K562 (cell line): Measurements from ENCODE around the gene EMILIN3. TPM values are rescaled to one million over a fixed set of nuclear protein-coding genes. Genes with fewer than 3 reads are reported as not detected.

ENCODE experiments used
- ASH1L ChIP-seq: fragments of 450-650 bp; IDR thresholded peaks from 2 replicates; pipeline ENCODE4 v1.6.1; 2018; ENCODE audit warnings: borderline replicate concordance, mild to moderate bottlenecking, low read depth; ENCODE audit not compliant: partially characterized antibody
- JUN ChIP-seq, 2 experiments: sonication (generic) in 1 of 2; formaldehyde crosslinking in 1 of 2; IDR thresholded peaks; 2 replicates each; pipeline versions ENCODE4 v1.6.1 to v1.8.0; 2012 to 2022; ENCODE audit warnings: borderline replicate concordance in 2 of 2, mild to moderate bottlenecking in 2 of 2, improper control_type of control experiment in 1 of 2, low read depth in 1 of 2, low read length in 1 of 2, missing genetic modification reagents in 1 of 2
- MYBL2 ChIP-seq, 2 experiments: fragments of 450-650 bp in 1 of 2; sonication (generic) in 1 of 2; formaldehyde crosslinking in 1 of 2; IDR thresholded peaks; 2 replicates each; pipeline versions ENCODE4 v1.6.1 to v1.8.1; 2017 to 2022; ENCODE audit warnings: borderline replicate concordance in 1 of 2, inconsistent platforms in 1 of 2, low read depth in 1 of 2, mild to moderate bottlenecking in 1 of 2, missing genetic modification reagents in 1 of 2, moderate library complexity in 1 of 2
- MYC ChIP-seq, 2 experiments: fragments of 250-450 bp in 1 of 2; sonication (Bioruptor Pico) in 1 of 2; IDR thresholded peaks; 2 replicates each; pipeline versions ENCODE4 v1.5.1 to v1.6.1; 2012 to 2021; ENCODE audit warnings: low read depth in 2 of 2, borderline replicate concordance in 1 of 2, improper control_type of control experiment in 1 of 2, low read length in 1 of 2, mild to moderate bottlenecking in 1 of 2, moderate library complexity in 1 of 2
- NR1H2 ChIP-seq: sonication (generic); formaldehyde crosslinking; IDR thresholded peaks from 2 replicates; pipeline ENCODE4 v1.4.0; 2020; ENCODE audit warnings: mild to moderate bottlenecking, missing genetic modification reagents
- RBBP5 ChIP-seq: fragments of 200-600 bp; sonication (generic); IDR thresholded peaks from 2 replicates; pipeline ENCODE4 v1.6.1; 2012; ENCODE audit warnings: borderline replicate concordance, mild to moderate bottlenecking, low read length, control low read depth, inconsistent platforms; ENCODE audit not compliant: insufficient read depth, poor library complexity, severe bottlenecking
- SAFB ChIP-seq: fragments of 200-400 bp; formaldehyde crosslinking; IDR thresholded peaks from 2 replicates; pipeline ENCODE4 v1.6.1; 2017; ENCODE audit warnings: low read depth, low read length, borderline replicate concordance
- ZBTB7A ChIP-seq: IDR thresholded peaks from 2 replicates; pipeline ENCODE4 v1.6.1; 2011; ENCODE audit warnings: low read depth, mild to moderate bottlenecking, low read length, moderate library complexity, borderline replicate concordance; ENCODE audit not compliant: control insufficient read depth
- ZNF133 ChIP-seq: fragments of 250-450 bp; sonication (Bioruptor Pico); IDR thresholded peaks from 2 replicates; pipeline ENCODE4 v1.4.0; 2020; ENCODE audit warnings: mild to moderate bottlenecking
- ZNF699 ChIP-seq: fragments of 250-450 bp; sonication (Bioruptor Pico); IDR thresholded peaks from 2 replicates; pipeline ENCODE4 v1.8.0; 2021; ENCODE audit warnings: mild to moderate bottlenecking, moderate library complexity; ENCODE audit not compliant: insufficient replicate concordance
- ZNF75A ChIP-seq: fragments of 450-650 bp; formaldehyde crosslinking; IDR thresholded peaks from 2 replicates; pipeline ENCODE4 v1.4.0; 2020; ENCODE audit warnings: mild to moderate bottlenecking
- polyA plus RNA-seq, 8 experiments: library from polyadenylated mRNA; depleted of rRNA in 4 of 8; stranded (reverse) in 5 of 8; unstranded in 3 of 8; fragments of >200 nt; fragmentation: Nextera tagmentation in 2 of 8; fragmentation: Illumina TruSeq in 1 of 8; extraction: Ambion mirVana in 2 of 8; extraction: Trizol in 1 of 8; gene quantifications; 2 replicates each; pipeline versions ENCODE4 v1.2.1 to v1.2.3, GENCODE V29; 2011 to 2014; ENCODE audit warnings: inconsistent platforms in 1 of 8, missing spikeins in 1 of 8
- total RNA-seq, 7 experiments: library from RNA; depleted of rRNA in 6 of 7; stranded (reverse); fragments of >200 nt in 6 of 7; fragmentation: Illumina TruSeq in 2 of 7; extraction: Trizol in 2 of 7; gene quantifications; 2 replicates each; pipeline versions ENCODE4 v1.2.1 to v1.2.3, GENCODE V29; 2011 to 2021; ENCODE audit warnings: low replicate concordance in 1 of 7
- TF ChIP-seq, protein P1 (sequence below): sonication (generic); formaldehyde crosslinking; IDR thresholded peaks from 2 replicates; pipeline ENCODE4 v1.8.0; 2023; ENCODE audit warnings: missing genetic modification reagents, mild to moderate bottlenecking, borderline replicate concordance
- TF ChIP-seq, protein P2 (sequence below): IDR thresholded peaks from 3 replicates; pipeline ENCODE4 v1.6.1; 2011; ENCODE audit warnings: borderline replicate concordance, mild to moderate bottlenecking; ENCODE audit not compliant: insufficient read length, insufficient read depth
- TF ChIP-seq, protein P3 (sequence below): fragments of 250-450 bp; sonication (Bioruptor Pico); IDR thresholded peaks from 2 replicates; pipeline ENCODE4 v1.5.0; 2022; ENCODE audit warnings: mild to moderate bottlenecking

EMILIN3 gene
- total and polyA plus RNA-seq, 9 of the 15 experiments (the other 6 are each of a cell fraction or from before 2014, with no cell fraction given) = 0.01 to 0.07 TPM; not detected in 7

DNA sequence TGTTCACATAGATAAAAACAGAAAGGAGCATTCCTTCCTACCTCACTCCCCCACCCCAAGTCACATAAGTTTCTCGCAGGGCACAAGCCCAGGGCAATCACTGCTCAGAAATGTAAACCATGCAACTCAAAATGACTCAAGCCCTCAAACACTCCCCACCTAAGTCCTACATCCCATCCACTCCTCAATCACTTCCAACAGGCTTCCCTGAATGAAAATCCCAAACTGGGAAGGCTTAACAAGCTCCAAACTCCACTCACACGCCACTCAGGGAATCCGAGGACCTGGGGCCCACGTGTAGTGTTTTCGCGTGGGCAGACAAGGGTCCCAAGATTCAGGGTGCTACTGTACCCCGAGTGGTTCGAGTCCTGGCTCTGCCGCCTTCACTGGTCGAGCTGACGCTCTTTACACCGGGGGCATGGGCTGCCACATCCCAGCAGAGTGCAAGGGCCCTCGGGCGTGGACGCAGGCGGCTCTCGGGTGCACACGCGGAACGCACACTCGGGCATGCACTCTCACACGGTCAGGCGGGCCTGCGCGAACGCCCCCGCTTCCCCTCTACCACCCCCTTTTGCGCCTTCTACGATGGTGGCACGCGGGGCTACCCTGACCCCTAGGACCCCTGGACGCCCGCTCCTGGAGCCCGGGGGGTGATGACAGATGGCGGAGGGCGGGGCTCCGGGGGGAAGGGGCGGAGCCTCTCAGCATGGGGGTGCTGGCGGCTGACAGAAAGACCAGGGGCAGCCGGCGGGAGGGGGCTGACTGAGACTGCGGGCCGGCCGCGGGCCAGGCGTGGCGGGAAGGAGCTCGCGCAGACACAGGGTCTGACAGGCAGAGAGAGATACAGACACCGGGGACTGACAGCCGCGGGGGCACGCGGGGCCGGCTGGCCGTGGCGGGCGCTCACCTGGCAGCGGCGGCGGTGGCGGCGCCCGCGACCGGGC lies 49.7 kb downstream of the EMILIN3 start (continued):
- TF ChIP-seq ZBTB7A (peak; percentile 66), RBBP5 (peak; percentile 66), MYBL2 (IDR thresholded peaks at IDR 0.05; ENCODE audit: low read depth) (no peak), MYBL2 (CRISPR knock-in tag; IDR thresholded peaks at IDR 0.05; ENCODE audit: borderline replicate concordance) (no peak), NR1H2 (CRISPR knock-in tag) (no peak), SAFB (peak; percentile 68; the same call in 1 of the 2 replicates), JUN (IDR thresholded peaks at IDR 0.05; ENCODE audit: borderline replicate concordance, low read depth, low read length) (no peak), JUN (CRISPR knock-in tag; IDR thresholded peaks at IDR 0.05; ENCODE audit: borderline replicate concordance) (peak; percentile 88; the same call in 1 of the 2 replicates), ZNF699 (CRISPR knock-in tag) (no peak), ZNF75A (CRISPR knock-in tag) (no peak), ASH1L (no peak), ZNF133 (CRISPR knock-in tag) (no peak), MYC (IDR thresholded peaks at IDR 0.05; ENCODE audit: low read depth, low read length) (peak; percentile 34; the same call in 1 of the 2 replicates), MYC (CRISPR knock-in tag; IDR thresholded peaks at IDR 0.05; ENCODE audit: borderline replicate concordance, low read depth) (no peak)
- TF ChIP-seq, protein P1, sequence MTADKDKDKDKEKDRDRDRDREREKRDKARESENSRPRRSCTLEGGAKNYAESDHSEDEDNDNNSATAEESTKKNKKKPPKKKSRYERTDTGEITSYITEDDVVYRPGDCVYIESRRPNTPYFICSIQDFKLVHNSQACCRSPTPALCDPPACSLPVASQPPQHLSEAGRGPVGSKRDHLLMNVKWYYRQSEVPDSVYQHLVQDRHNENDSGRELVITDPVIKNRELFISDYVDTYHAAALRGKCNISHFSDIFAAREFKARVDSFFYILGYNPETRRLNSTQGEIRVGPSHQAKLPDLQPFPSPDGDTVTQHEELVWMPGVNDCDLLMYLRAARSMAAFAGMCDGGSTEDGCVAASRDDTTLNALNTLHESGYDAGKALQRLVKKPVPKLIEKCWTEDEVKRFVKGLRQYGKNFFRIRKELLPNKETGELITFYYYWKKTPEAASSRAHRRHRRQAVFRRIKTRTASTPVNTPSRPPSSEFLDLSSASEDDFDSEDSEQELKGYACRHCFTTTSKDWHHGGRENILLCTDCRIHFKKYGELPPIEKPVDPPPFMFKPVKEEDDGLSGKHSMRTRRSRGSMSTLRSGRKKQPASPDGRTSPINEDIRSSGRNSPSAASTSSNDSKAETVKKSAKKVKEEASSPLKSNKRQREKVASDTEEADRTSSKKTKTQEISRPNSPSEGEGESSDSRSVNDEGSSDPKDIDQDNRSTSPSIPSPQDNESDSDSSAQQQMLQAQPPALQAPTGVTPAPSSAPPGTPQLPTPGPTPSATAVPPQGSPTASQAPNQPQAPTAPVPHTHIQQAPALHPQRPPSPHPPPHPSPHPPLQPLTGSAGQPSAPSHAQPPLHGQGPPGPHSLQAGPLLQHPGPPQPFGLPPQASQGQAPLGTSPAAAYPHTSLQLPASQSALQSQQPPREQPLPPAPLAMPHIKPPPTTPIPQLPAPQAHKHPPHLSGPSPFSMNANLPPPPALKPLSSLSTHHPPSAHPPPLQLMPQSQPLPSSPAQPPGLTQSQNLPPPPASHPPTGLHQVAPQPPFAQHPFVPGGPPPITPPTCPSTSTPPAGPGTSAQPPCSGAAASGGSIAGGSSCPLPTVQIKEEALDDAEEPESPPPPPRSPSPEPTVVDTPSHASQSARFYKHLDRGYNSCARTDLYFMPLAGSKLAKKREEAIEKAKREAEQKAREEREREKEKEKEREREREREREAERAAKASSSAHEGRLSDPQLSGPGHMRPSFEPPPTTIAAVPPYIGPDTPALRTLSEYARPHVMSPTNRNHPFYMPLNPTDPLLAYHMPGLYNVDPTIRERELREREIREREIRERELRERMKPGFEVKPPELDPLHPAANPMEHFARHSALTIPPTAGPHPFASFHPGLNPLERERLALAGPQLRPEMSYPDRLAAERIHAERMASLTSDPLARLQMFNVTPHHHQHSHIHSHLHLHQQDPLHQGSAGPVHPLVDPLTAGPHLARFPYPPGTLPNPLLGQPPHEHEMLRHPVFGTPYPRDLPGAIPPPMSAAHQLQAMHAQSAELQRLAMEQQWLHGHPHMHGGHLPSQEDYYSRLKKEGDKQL (CRISPR knock-in tag) = no peak
- TF ChIP-seq, protein P2, sequence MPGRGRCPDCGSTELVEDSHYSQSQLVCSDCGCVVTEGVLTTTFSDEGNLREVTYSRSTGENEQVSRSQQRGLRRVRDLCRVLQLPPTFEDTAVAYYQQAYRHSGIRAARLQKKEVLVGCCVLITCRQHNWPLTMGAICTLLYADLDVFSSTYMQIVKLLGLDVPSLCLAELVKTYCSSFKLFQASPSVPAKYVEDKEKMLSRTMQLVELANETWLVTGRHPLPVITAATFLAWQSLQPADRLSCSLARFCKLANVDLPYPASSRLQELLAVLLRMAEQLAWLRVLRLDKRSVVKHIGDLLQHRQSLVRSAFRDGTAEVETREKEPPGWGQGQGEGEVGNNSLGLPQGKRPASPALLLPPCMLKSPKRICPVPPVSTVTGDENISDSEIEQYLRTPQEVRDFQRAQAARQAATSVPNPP = no peak
- TF ChIP-seq, protein P3, sequence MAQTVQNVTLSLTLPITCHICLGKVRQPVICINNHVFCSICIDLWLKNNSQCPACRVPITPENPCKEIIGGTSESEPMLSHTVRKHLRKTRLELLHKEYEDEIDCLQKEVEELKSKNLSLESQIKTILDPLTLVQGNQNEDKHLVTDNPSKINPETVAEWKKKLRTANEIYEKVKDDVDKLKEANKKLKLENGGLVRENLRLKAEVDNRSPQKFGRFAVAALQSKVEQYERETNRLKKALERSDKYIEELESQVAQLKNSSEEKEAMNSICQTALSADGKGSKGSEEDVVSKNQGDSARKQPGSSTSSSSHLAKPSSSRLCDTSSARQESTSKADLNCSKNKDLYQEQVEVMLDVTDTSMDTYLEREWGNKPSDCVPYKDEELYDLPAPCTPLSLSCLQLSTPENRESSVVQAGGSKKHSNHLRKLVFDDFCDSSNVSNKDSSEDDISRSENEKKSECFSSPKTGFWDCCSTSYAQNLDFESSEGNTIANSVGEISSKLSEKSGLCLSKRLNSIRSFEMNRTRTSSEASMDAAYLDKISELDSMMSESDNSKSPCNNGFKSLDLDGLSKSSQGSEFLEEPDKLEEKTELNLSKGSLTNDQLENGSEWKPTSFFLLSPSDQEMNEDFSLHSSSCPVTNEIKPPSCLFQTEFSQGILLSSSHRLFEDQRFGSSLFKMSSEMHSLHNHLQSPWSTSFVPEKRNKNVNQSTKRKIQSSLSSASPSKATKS (CRISPR knock-in tag) = no peak
